PC-3 (cell line): ENCODE data around the gene NAT16.

Experiments
- EZH2 ChIP-seq: fragments of 300-600 bp; sonication (generic); IDR thresholded peaks from one replicate; pipeline ENCODE4 v1.6.1; 2017; ENCODE audit warnings: antibody characterized with exemption, mild to moderate bottlenecking, low read length; ENCODE audit not compliant: unreplicated experiment
- EZH2phosphoT487 ChIP-seq: fragments of 300-600 bp; sonication (generic); IDR thresholded peaks from 2 replicates; pipeline ENCODE4 v1.6.1; 2018; ENCODE audit warnings: mild to moderate bottlenecking, antibody characterized with exemption, low read length, borderline replicate concordance
- TF ChIP-seq, protein P1 (sequence below): fragments of 300-600 bp; sonication (generic); conservative IDR thresholded peaks from 2 replicates; pipeline ENCODE4 v1.5.1; 2017; ENCODE audit warnings: antibody characterized with exemption, low read depth, mild to moderate bottlenecking, low read length

DNA sequence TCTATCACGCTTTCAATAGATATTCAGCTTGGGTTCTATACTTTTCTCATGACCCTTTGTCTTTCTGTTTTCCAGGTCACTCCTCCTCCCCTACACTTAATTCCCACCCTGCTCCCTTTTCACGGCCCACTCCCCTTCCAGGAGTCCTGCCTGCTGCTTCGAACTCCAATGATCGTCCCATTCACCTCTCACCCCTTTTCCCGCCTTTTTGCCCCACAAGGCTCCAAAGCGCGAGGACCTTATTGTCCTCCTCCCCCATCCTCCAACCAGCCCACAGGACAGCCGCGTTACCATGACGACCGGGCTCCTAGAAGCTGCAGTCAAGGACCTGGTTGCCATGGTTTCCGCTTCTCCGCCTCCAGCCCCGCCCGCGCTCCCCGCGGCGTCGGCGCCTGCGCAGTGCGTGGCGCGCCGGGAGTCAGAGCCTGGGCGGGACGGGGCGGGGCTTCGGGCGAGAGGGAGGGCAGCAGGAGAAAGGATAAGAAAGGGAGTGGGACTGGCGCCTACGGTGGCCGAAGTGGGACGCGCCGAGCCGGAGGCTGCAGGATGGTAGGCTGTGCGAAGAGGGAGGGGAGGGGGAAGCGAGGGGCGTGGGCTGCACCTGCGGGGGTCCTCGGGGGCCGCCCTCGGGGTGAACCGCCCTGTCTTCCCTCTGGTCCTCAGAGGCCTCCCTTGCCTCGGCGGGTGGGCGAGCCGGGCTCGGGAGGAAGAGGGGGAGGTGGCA, 26.0 kb downstream of the NAT16 start, which contains the start of gene AP1S1:
- TF ChIP-seq, protein P1, sequence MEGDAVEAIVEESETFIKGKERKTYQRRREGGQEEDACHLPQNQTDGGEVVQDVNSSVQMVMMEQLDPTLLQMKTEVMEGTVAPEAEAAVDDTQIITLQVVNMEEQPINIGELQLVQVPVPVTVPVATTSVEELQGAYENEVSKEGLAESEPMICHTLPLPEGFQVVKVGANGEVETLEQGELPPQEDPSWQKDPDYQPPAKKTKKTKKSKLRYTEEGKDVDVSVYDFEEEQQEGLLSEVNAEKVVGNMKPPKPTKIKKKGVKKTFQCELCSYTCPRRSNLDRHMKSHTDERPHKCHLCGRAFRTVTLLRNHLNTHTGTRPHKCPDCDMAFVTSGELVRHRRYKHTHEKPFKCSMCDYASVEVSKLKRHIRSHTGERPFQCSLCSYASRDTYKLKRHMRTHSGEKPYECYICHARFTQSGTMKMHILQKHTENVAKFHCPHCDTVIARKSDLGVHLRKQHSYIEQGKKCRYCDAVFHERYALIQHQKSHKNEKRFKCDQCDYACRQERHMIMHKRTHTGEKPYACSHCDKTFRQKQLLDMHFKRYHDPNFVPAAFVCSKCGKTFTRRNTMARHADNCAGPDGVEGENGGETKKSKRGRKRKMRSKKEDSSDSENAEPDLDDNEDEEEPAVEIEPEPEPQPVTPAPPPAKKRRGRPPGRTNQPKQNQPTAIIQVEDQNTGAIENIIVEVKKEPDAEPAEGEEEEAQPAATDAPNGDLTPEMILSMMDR = no peak
- TF ChIP-seq EZH2 (no peak), EZH2phosphoT487 (no peak)
